Neuronal stem cell (in vitro differentiated cells): ENCODE results near the gene STAT3.
"Not testable (repeated sequence)": the region's sequence is repeated elsewhere in the genome, so short reads cannot be mapped to it uniquely, and the experiment has no call there.

Experiments
- DNase-seq: peaks from one replicate; pipeline ENCODE4 v3.0.0-alpha.2; 2013; ENCODE audit warnings: low spot score
- H2AFZ ChIP-seq: one replicate; pipeline ENCODE4 v1.6.1; 2013; ENCODE audit warnings: mild to moderate bottlenecking, low read length, inconsistent platforms
- H2AK5ac ChIP-seq: 2 replicates; pipeline ENCODE4 v1.6.1; 2013; ENCODE audit warnings: low read depth, mild to moderate bottlenecking, inconsistent platforms, low read length, moderate library complexity, mixed read lengths
- H2BK120ac ChIP-seq: 2 replicates; pipeline ENCODE4 v1.6.1; 2013; ENCODE audit warnings: low read depth, mild to moderate bottlenecking, inconsistent platforms, low read length, moderate library complexity, mixed read lengths
- H2BK12ac ChIP-seq: one replicate; pipeline ENCODE4 v1.6.1; 2013; ENCODE audit warnings: low read length, inconsistent platforms
- H2BK15ac ChIP-seq: 2 replicates; pipeline ENCODE4 v1.6.1; 2013; ENCODE audit warnings: mild to moderate bottlenecking, low read length, inconsistent platforms, mixed read lengths
- H2BK5ac ChIP-seq: one replicate; pipeline ENCODE4 v1.6.1; 2013; ENCODE audit warnings: inconsistent platforms, mild to moderate bottlenecking, low read length, moderate library complexity
- H3K14ac ChIP-seq: one replicate; pipeline ENCODE4 v1.6.1; 2013; ENCODE audit warnings: low read length, inconsistent platforms
- H3K18ac ChIP-seq: 2 replicates; pipeline ENCODE4 v1.6.1; 2013; ENCODE audit warnings: low read length, inconsistent platforms
- H3K23ac ChIP-seq: 2 replicates; pipeline ENCODE4 v1.6.1; 2013; ENCODE audit warnings: low read depth, mild to moderate bottlenecking, mixed read lengths, low read length, inconsistent platforms; ENCODE audit not compliant: poor library complexity
- H3K27ac ChIP-seq: replicated peaks from 3 replicates; pipeline ENCODE4 v1.5.1; 2013; ENCODE audit warnings: low read length, inconsistent platforms
- H3K27me3 ChIP-seq, 3 experiments: 2 replicates each; pipeline ENCODE4 v1.6.1; 2013; ENCODE audit warnings: low read length in 3 of 3, mild to moderate bottlenecking in 2 of 3, inconsistent platforms in 1 of 3, low read depth in 1 of 3, mixed read lengths in 1 of 3, moderate library complexity in 1 of 3; ENCODE audit not compliant: control insufficient read depth in 3 of 3, insufficient read depth in 3 of 3
- H3K36me3 ChIP-seq, 2 donors: replicated peaks in 1 of 2; 2 replicates each; pipeline ENCODE4 v1.6.1; 2013; ENCODE audit warnings: low read length in 2 of 2; ENCODE audit not compliant: control insufficient read depth in 2 of 2, insufficient read depth in 2 of 2
- H3K4ac ChIP-seq: 2 replicates; pipeline ENCODE4 v1.6.1; 2013; ENCODE audit warnings: inconsistent platforms, mild to moderate bottlenecking, low read length, moderate library complexity
- H3K4me1 ChIP-seq, 2 donors: 1 replicate in 1 of 2; 2 replicates in 1 of 2; pipeline ENCODE4 v1.6.1; 2013; ENCODE audit warnings: low read length in 2 of 2, low read depth in 1 of 2; ENCODE audit not compliant: control insufficient read depth in 2 of 2, insufficient read depth in 1 of 2
- H3K4me2 ChIP-seq: one replicate; pipeline ENCODE4 v1.6.1; 2013; ENCODE audit warnings: mild to moderate bottlenecking, low read length, inconsistent platforms; ENCODE audit not compliant: insufficient read depth, poor library complexity, severe bottlenecking
- H3K4me3 ChIP-seq, 2 donors: 2 replicates each; pipeline ENCODE4 v1.5.1; 2013; ENCODE audit warnings: low read length in 2 of 2, mild to moderate bottlenecking in 2 of 2, inconsistent platforms in 1 of 2, moderate library complexity in 1 of 2
- H3K79me1 ChIP-seq: one replicate; pipeline ENCODE4 v1.6.1; 2013; ENCODE audit warnings: low read depth, mild to moderate bottlenecking, inconsistent platforms, low read length, moderate library complexity
- H3K9ac ChIP-seq: one replicate; pipeline ENCODE4 v1.6.1; 2013; ENCODE audit warnings: mild to moderate bottlenecking, low read depth, low read length, inconsistent platforms; ENCODE audit not compliant: poor library complexity
- H3K9me3 ChIP-seq, 2 donors: replicated peaks in 1 of 2; 2 replicates each; pipeline versions ENCODE3 to v1.6.1; 2013; ENCODE audit warnings: low read length in 2 of 2, mild to moderate bottlenecking in 2 of 2, inconsistent platforms in 1 of 2, low read depth in 1 of 2, mixed read lengths in 1 of 2, moderate library complexity in 1 of 2; ENCODE audit not compliant: control insufficient read depth in 2 of 2, insufficient read depth in 1 of 2
- H4K8ac ChIP-seq: one replicate; pipeline ENCODE4 v1.6.1; 2013; ENCODE audit warnings: low read depth, mild to moderate bottlenecking, inconsistent platforms, low read length, moderate library complexity
- H4K91ac ChIP-seq: one replicate; pipeline ENCODE4 v1.6.1; 2013; ENCODE audit warnings: low read length, low read depth, mild to moderate bottlenecking, inconsistent platforms; ENCODE audit not compliant: poor library complexity
- WGBS, 2 donors: extraction: QIAGEN DNeasy Blood & Tissue Kit; methylation state at CpG; one replicate each; pipeline ENCODE4 v1.1.7; 2013; ENCODE audit warnings: missing lambda C conversion rate in 2 of 2, mixed read lengths in 1 of 2; ENCODE audit not compliant: insufficient read length in 2 of 2, insufficient replicate concordance in 1 of 2; ENCODE audit errors: extremely low coverage in 2 of 2; 5-methylcytosine and 5-hydroxymethylcytosine counted together

STAT3 gene

DNA sequence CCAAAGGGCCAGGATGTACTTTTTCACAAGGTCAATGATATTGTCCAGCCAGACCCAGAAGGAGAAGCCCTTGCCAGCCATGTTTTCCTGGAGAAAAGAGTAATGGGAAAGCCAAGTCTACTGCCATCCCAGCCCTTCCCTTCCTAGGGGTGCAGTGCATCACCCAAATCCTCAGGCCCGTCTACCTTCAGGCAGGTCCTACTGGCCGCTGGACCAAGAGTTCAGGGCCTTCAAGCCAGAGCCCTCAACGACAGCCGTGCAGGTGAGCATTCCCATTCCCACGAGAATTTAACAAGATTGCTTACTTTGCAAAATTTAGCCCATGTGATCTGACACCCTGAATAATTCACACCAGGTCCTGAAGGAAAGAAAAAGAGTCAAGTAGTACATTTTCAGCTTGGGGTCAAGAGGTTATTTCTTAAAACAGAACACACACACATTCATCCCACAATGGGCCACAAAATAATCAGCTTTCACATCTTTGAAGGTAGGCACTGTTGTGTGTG, 64.9 kb downstream of the STAT3 start:
- H3K9me3 ChIP-seq, result no peaks in the 10 kb centered on the region
- H3K23ac ChIP-seq, result no peak overlapping the region
- H3K4ac ChIP-seq, result no peak overlapping the region
- no peak overlapping the region for H4K91ac ChIP-seq
- no peak overlapping the region for H3K4me3 ChIP-seq
- no peak overlapping the region for H2BK15ac ChIP-seq
- no peaks in the 10 kb centered on the region for H3K27me3 ChIP-seq
- no peak overlapping the region for H2AK5ac ChIP-seq
- no peak overlapping the region for H3K27ac ChIP-seq
- no peak overlapping the region for H3K4me2 ChIP-seq
- H2BK12ac ChIP-seq, result no peak overlapping the region
- no peak overlapping the region for H2AFZ ChIP-seq
- H3K9ac ChIP-seq, result no peak overlapping the region
- H3K18ac ChIP-seq, result no peak overlapping the region
- no peak overlapping the region for H4K8ac ChIP-seq
- no peak overlapping the region for H2BK120ac ChIP-seq
- no peak for DNase-seq
- no peak overlapping the region for H3K14ac ChIP-seq
- H2BK5ac ChIP-seq, result no peak overlapping the region
- peaks cover 29 to 98% of the 10 kb centered on the region in 2 donors for H3K36me3 ChIP-seq
- peaks cover 0 to 5% of the 10 kb centered on the region in 2 donors for H3K4me1 ChIP-seq
- H3K79me1 ChIP-seq, result no peaks in the 10 kb centered on the region
- no CpG with 5 or more reads among the region's 5 CpGs for WGBS, 2 donors

DNA sequence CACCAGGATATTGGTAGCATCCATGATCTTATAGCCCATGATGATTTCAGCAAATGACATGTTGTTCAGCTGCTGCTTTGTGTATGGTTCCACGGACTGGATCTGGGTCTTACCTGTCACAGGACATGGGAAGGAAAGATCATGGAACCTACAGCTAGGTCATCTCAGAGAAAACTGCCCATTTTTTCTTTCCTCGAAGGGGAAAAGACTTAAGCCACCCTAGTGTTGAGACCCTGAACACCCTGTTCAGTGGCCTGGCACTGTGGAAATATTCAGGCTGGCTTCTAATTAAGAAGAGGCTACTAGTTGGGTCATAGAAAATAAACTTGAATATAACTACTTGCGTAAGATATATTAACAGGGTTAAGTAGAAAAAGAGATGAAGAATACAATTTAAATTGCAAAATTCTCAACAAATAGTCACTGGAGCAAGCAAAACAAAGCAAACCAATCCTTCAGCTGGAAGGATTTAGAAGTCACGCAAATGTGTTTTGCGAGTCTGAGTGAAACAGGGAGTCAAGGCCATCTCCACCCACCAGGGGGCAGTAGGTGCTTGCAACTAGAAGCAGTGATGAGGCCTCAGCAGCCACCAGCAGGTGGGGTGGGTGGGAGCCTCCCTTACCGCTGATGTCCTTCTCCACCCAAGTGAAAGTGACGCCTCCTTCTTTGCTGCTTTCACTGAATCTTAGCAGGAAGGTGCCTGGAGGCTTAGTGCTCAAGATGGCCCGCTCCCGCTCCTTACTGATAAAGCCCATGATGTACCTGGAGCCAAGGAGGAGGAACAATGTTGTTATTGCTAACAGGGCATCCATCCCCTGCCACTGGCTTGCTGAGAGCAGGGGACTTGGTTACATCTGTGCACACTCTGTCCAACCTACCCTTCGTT, 65.6 kb downstream of the STAT3 start:
- peak; percentile 91 for DNase-seq

DNA sequence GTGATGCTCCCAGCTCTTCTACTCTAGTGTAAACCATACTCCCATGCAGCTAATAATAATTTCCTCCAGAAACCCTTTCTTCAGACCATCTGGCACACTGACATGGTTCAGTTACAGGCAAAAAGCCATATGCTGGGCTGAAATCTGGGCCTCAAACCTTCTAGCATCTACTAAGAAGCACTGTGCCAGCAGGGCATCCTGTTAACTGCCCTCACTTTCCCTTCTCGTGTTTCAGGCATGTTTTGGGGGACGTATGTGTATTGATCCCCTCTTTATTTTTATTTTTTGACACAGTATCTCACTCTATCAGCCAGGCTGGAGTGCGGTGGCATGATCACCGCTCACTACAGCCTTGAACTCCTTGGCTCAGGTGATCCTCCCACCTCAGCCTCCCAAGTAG, 66.7 kb downstream of the STAT3 start:
- Histone ChIP-seq H4K8ac (no peak overlapping the region), H3K14ac (no peak overlapping the region), H3K23ac (no peak overlapping the region), H2AFZ (no peak overlapping the region), H3K9me3 (no peaks in the 10 kb centered on the region), H3K36me3 (peaks cover 34 to 98% of the 10 kb centered on the region in 2 donors), H3K9ac (no peak overlapping the region), H2BK12ac (no peak overlapping the region), H4K91ac (no peak overlapping the region), H2AK5ac (no peak overlapping the region), H3K4me3 (no peak overlapping the region), H3K4me2 (no peak overlapping the region), H3K4me1 (peaks cover 3 to 5% of the 10 kb centered on the region in 2 donors), H3K27ac (no peak overlapping the region), H3K18ac (no peak overlapping the region), H2BK5ac (no peak overlapping the region), H3K4ac (no peak overlapping the region), H3K27me3 (no peaks in the 10 kb centered on the region), H2BK120ac (no peak overlapping the region), H2BK15ac (no peak overlapping the region), H3K79me1 (no peaks in the 10 kb centered on the region)
- WGBS, 2 donors, result no CpG with 5 or more reads among the region's 4 CpGs
- DNase-seq, result no peak

More for the DNA sequence above, 65.6 kb downstream of the STAT3 start:
- Histone ChIP-seq H2BK12ac (no peak overlapping the region), H3K27me3 (no peaks in the 10 kb centered on the region), H4K91ac (no peak overlapping the region), H3K9me3 (no peaks in the 10 kb centered on the region), H4K8ac (no peak overlapping the region), H2BK120ac (no peak overlapping the region), H2AFZ (no peak overlapping the region), H2BK15ac (no peak overlapping the region), H3K4me3 (no peak overlapping the region), H2AK5ac (no peak overlapping the region), H3K27ac (no peak overlapping the region), H3K9ac (no peak overlapping the region), H3K36me3 (peaks cover 29 to 98% of the 10 kb centered on the region in 2 donors), H3K79me1 (no peaks in the 10 kb centered on the region), H3K14ac (no peak overlapping the region), H3K4ac (no peak overlapping the region), H3K18ac (no peak overlapping the region), H2BK5ac (no peak overlapping the region), H3K4me2 (no peak overlapping the region), H3K23ac (no peak overlapping the region), H3K4me1 (peaks cover 0 to 5% of the 10 kb centered on the region in 2 donors)
- no CpG with 5 or more reads among the region's 10 CpGs for WGBS, 2 donors

DNA sequence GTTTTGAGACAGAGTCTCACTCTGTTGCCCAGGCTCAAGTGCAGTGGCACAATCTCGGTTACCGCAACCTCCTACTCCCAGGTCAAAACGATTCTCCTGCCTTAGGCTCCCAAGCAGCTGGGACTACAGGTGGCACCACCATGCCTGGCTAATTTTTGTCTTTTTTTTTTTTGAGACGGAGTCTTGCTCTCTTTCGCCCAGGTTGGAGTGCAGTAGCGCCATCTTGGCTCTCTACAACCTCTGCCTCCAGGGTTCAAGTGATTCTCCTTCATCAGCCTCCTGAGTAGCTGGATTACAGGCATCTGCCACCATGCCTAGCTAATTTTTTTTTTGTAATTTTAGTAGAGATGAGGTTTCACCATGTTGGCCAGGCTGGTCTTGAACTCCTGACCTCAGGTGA, 70.3 kb downstream of the STAT3 start:
- H3K14ac ChIP-seq, H3K27me3 ChIP-seq, H2BK15ac ChIP-seq, H3K4me2 ChIP-seq, H3K4ac ChIP-seq, H3K9ac ChIP-seq, DNase-seq, H4K8ac ChIP-seq, H3K4me3 ChIP-seq, H2BK12ac ChIP-seq, H3K23ac ChIP-seq, H2AFZ ChIP-seq, H3K27ac ChIP-seq, H2AK5ac ChIP-seq, H2BK120ac ChIP-seq, H3K18ac ChIP-seq, H3K4me1 ChIP-seq, H4K91ac ChIP-seq, H3K9me3 ChIP-seq, H3K79me1 ChIP-seq, H2BK5ac ChIP-seq: not testable (repeated sequence)
- no CpG with 5 or more reads among the region's 6 CpGs for WGBS, 2 donors
- H3K36me3 ChIP-seq, result peaks cover 27 to 98% of the 10 kb centered on the region in 2 donors
